A549 (cell line): ENCODE results near the gene ARR3.

ENCODE experiments used
- E2F6 ChIP-seq: IDR thresholded peaks from 2 replicates; pipeline ENCODE4 v1.6.1; 2012; ENCODE audit warnings: low read depth, borderline replicate concordance
- RAD21 ChIP-seq, 2 experiments: fragments of >200 bp in 1 of 2; sonication (Bioruptor Twin) in 1 of 2; formaldehyde crosslinking in 1 of 2; IDR thresholded peaks in 1 of 2; conservative IDR thresholded peaks in 1 of 2; 2 replicates in 1 of 2; 3 replicates in 1 of 2; pipeline ENCODE4 v1.6.1; 2012 to 2018; ENCODE audit warnings: inconsistent platforms in 1 of 2
- TF ChIP-seq, protein P1 (sequence below): fragments of >200 bp; sonication (Bioruptor Twin); formaldehyde crosslinking; IDR thresholded peaks from 3 replicates; pipeline ENCODE4 v1.5.1; 2016

- TF ChIP-seq RAD21 (conservative IDR thresholded peaks at IDR 0.05 in 1 of 2, IDR thresholded peaks at IDR 0.05 in 1 of 2) (no peak), E2F6 (no peak)
- TF ChIP-seq, protein P1, sequence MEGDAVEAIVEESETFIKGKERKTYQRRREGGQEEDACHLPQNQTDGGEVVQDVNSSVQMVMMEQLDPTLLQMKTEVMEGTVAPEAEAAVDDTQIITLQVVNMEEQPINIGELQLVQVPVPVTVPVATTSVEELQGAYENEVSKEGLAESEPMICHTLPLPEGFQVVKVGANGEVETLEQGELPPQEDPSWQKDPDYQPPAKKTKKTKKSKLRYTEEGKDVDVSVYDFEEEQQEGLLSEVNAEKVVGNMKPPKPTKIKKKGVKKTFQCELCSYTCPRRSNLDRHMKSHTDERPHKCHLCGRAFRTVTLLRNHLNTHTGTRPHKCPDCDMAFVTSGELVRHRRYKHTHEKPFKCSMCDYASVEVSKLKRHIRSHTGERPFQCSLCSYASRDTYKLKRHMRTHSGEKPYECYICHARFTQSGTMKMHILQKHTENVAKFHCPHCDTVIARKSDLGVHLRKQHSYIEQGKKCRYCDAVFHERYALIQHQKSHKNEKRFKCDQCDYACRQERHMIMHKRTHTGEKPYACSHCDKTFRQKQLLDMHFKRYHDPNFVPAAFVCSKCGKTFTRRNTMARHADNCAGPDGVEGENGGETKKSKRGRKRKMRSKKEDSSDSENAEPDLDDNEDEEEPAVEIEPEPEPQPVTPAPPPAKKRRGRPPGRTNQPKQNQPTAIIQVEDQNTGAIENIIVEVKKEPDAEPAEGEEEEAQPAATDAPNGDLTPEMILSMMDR = no peak
Measured at GRCh38 chrX:70293621-70294020, 25.5 kb downstream of the ARR3 start.
